Activated B cell treated with CpG ODN at 0.5 μM for 24 hours (primary cell): ENCODE measurements around the gene LSAMP. TPM values are rescaled to one million over a fixed set of nuclear protein-coding genes. Genes with fewer than 3 reads are reported as not detected.

Experiments used
- ATAC-seq: fragments of 200-7000 bp; cut with Tn5 transposase; one replicate; pipeline ENCODE4 v1.10.0; 2021; ENCODE audit warnings: low read depth, mild to moderate bottlenecking, moderate library complexity
- CTCF ChIA-PET: fragments of 350-600 bp; sonication (Branson Sonifier 250); formaldehyde crosslinking; loops from one replicate; lab custom pipeline; 2021; ENCODE audit warnings: antibody characterized with exemption; lab: Charles Lee
- POLR2A ChIA-PET: fragments of 350-600 bp; sonication (Branson Sonifier 250); formaldehyde crosslinking; loops from one replicate; lab custom pipeline; 2021; ENCODE audit warnings: antibody characterized with exemption; lab: Charles Lee
- DNase-seq: peaks from one replicate; pipeline ENCODE4 v3.0.0; 2022
- H3K27ac Mint-ChIP-seq: one replicate; pipeline ENCODE4 v1.8.0; 2020; ENCODE audit warnings: mixed read lengths
- H3K27me3 Mint-ChIP-seq: one replicate; pipeline ENCODE4 v1.8.0; 2021; ENCODE audit warnings: mixed read lengths
- H3K36me3 Mint-ChIP-seq: one replicate; pipeline ENCODE4 v1.8.0; 2021; ENCODE audit warnings: low read depth, mixed read lengths
- H3K4me1 Mint-ChIP-seq: one replicate; pipeline ENCODE4 v1.8.0; 2021; ENCODE audit warnings: mixed read lengths
- H3K4me3 Mint-ChIP-seq: one replicate; pipeline ENCODE4 v1.8.0; 2020; ENCODE audit warnings: mild to moderate bottlenecking, mixed read lengths
- H3K9me3 Mint-ChIP-seq: one replicate; pipeline ENCODE4 v1.8.0; 2020; ENCODE audit warnings: mixed read lengths
- CTCF ChIP-seq: fragments of 200-600 bp; IDR thresholded peaks from one replicate; pipeline ENCODE4 v1.8.0; 2022; ENCODE audit warnings: antibody characterized with exemption, mild to moderate bottlenecking
- intact Hi-C: fragments of 100-400 bp; cut with micrococcal nuclease; formaldehyde crosslinking; loops from one replicate; pipeline ENCODE4 v1.15.1; 2024
- total RNA-seq: library from RNA; stranded (reverse); gene quantifications from 2 replicates; pipeline ENCODE4 v1.2.3, GENCODE V29; 2022

LSAMP gene
- total RNA-seq, 1 donor from 2014 or later: 0.16 TPM

DNA sequence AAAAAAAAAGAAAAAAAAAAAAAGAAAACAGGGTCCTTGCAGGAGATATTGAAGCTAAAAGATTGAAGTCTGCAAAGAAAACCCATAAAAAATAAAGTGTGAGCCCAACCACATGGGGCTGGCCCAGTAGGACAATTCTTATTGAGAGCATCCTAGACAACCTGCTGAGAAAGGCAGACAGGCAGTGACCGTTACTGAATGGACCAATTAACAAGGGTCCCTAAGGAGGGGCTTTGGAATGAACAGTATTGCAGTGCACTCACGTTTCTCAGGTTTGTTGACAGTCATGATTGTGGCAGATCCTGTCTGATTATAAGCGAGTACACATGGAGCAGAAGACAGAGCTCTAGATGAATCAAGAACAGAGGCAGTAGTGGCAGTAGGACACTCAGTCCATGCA lies 168.6 kb downstream of the LSAMP start:
- POLR2A ChIA-PET: no interaction called here
- ATAC-seq: no peak
- intact Hi-C loops: no loop called here
- Mint-ChIP-seq H3K36me3 (no peaks in the 10 kb centered on the region), H3K4me3 (no peak overlapping the region), H3K4me1 (no peaks in the 10 kb centered on the region), H3K27me3 (no peaks in the 10 kb centered on the region), H3K27ac (no peak overlapping the region), H3K9me3 (no peaks in the 10 kb centered on the region)
- TF ChIP-seq CTCF: no peak
- DNase-seq: no peak
- CTCF ChIA-PET: no interaction called here

DNA sequence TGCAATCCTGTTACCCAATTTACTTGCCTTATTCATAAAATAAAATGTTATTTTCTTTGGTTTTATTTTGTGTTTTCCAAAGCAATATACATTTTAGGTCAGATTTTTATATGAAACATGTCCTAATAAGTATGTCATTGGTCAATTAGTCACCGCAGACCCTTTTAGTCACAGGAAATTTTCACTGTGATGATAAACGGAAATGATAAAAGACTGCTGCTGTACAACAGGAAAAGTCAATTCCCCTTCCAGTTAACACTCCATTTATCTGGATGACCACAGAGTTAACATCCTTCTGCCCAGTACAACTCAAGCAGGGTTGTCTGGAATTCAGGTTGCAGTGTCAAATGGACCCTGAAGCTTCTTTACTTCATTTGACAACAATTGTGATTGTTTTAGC lies 175.2 kb downstream of the LSAMP start:
- H3K36me3 Mint-ChIP-seq: no peaks in the 10 kb centered on the region
- no peak for DNase-seq
- ATAC-seq: no peak
- H3K4me3 Mint-ChIP-seq: no peak overlapping the region
- no peaks in the 10 kb centered on the region for H3K9me3 Mint-ChIP-seq
- no peaks in the 10 kb centered on the region for H3K4me1 Mint-ChIP-seq
- TF ChIP-seq CTCF: no peak
- ChIA-PET CTCF (no interaction called here), POLR2A (no interaction called here)
- H3K27me3 Mint-ChIP-seq: no peaks in the 10 kb centered on the region
- no peak overlapping the region for H3K27ac Mint-ChIP-seq
- intact Hi-C loops: no loop called here

DNA sequence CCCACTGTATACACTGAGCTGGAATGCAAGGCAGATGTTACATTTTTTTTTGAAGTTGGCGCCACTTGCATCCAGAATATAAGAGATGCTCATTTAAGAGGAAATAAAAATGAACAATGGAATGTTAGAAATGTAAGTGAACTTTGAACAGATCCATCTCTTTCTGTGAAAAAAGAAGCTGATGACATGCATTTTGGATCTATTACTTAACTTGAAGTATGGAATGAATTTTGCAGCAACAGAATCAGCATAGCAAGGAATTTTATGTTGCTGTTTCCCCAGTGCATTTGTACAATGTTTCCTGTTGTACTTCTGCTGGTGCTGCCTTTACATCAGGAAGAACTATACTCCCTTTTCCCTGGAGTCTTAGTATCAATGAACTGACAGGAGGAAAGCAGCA lies 178.2 kb downstream of the LSAMP start:
- Mint-ChIP-seq H3K9me3 (no peaks in the 10 kb centered on the region), H3K4me1 (no peaks in the 10 kb centered on the region), H3K27me3 (peaks cover 2% of the 10 kb centered on the region), H3K36me3 (no peaks in the 10 kb centered on the region), H3K4me3 (no peak overlapping the region), H3K27ac (no peak overlapping the region)
- DNase-seq (no peak), ATAC-seq (no peak)
- CTCF ChIA-PET: interaction anchor here (0.6 kb wide), 1 partner anchor 752 kb away, joined by 3 read pairs; no protein-coding TSS in a partner anchor
- POLR2A ChIA-PET: no interaction called here
- intact Hi-C loops: no loop called here
- no peak for TF ChIP-seq CTCF

- H3K9me3 Mint-ChIP-seq: no peaks in the 10 kb centered on the region
- no peak overlapping the region for H3K4me3 Mint-ChIP-seq
- POLR2A ChIA-PET: no interaction called here
These were observed 179.2 kb downstream of the LSAMP start for GRCh38 chr3:116265976-116266584.

GRCh38 chr3:116265320-116265695 lies 180.0 kb downstream of the LSAMP start:
- POLR2A ChIA-PET: no interaction called here
- intact Hi-C loops: no loop called here
- CTCF ChIA-PET: no interaction called here
- no peak for ATAC-seq
- no peak for TF ChIP-seq CTCF
- H3K4me3 Mint-ChIP-seq: no peak overlapping the region
- no peaks in the 10 kb centered on the region for H3K9me3 Mint-ChIP-seq
- no peaks in the 10 kb centered on the region for H3K36me3 Mint-ChIP-seq
- DNase-seq: no peak
- H3K27me3 Mint-ChIP-seq: peaks cover 2% of the 10 kb centered on the region
- H3K4me1 Mint-ChIP-seq: no peaks in the 10 kb centered on the region
- no peak overlapping the region for H3K27ac Mint-ChIP-seq

More at GRCh38 chr3:116265976-116266584, 179.2 kb downstream of the LSAMP start:
- ATAC-seq (no peak), DNase-seq (no peak)
- peaks cover 2% of the 10 kb centered on the region for H3K27me3 Mint-ChIP-seq
- no peaks in the 10 kb centered on the region for H3K4me1 Mint-ChIP-seq
- no peak for TF ChIP-seq CTCF
- no peak overlapping the region for H3K27ac Mint-ChIP-seq
- intact Hi-C loops: no loop called here
- no peaks in the 10 kb centered on the region for H3K36me3 Mint-ChIP-seq
- CTCF ChIA-PET: no interaction called here
